ENCODE measurements around the gene TRIP12.
"Not testable (repeated sequence)": the region's sequence is repeated elsewhere in the genome, so short reads cannot be mapped to it uniquely, and the experiment has no call there.

The TRIP12 gene

DNA sequence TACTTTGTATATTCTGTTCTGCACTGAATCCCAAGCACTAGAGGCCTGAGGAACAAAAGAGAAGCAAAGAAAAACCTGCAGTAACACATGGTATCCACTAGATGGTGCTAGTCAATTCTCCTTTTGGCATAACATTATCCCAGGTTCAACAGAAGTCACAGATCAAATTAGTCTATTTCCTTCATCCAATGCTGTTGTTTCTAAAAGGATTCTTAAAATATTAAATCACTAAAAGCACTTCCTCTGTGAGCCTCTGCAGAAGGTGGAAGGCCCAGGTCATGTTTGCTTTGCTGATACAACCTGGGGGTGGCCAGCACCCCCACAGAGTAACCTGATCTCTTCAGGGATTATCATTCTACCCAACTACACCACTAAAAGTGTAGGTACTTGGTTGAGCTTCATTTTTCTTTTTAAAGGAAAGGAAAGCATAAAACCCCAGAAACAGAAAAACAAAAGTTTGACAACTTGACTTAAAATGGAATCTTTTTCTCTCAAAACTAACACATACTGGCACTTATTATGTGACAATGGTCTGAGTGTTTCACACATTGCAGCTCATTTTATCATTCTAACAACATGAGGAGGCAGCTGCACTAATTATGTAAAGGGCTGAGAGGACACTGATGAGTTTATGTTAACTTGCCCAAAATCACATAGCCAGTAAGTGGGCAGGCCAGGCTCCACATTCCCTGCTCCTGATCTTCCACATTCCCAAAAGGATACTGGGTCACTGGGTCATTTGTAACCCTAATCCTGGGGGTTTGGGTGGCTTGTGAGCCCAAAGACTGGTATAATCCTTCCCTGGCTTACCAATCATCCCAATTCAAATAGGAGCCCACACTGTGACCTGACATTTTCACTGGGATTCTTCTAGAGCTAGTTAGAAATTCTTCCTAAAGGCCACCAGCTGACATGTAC lies 140.7 kb downstream of the TRIP12 start:
- Histone ChIP-seq H3K9me3 (ENCODE audit: low read length) (no peaks in the 10 kb centered on the region), H3K27me3 (ENCODE audit: control insufficient read depth in 1 of 2, insufficient read depth in 2 of 2, low read length in 2 of 2) (no peaks in the 10 kb centered on the region), H3K36me3 (ENCODE audit: insufficient read depth, low read length) (peaks cover 39% of the 10 kb centered on the region), H3K9ac (ENCODE audit: low read length) (no peak overlapping the region), H3K27ac (ENCODE audit: low read depth, low read length) (no peak overlapping the region), H3K4me3 (ENCODE audit: low read depth in 1 of 2, low read length in 2 of 2) (no peak overlapping the region), H3K4me1 (ENCODE audit: insufficient read depth, low read length) (no peaks in the 10 kb centered on the region)

DNA sequence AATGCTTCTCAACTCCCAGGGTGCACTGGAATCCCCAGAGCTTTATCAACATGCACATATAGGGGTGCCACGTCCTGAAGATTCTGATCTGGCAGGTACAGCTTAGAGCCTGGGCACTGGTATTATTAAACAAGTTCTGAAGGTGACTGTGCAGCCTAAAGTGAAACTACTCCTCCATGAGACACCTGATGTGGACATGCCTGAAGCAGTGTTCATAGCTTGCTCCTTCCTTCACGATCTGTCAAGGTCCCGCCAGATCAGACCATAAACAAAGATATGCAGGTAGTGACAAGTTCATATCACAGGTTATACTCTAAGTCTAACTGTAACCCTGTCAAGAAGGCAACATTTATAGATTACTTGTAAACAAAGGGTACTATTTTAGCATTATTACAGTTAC lies 142.2 kb downstream of the TRIP12 start:
- Histone ChIP-seq H3K9me3 (ENCODE audit: low read length) (no peaks in the 10 kb centered on the region), H3K4me1 (ENCODE audit: insufficient read depth, low read length) (no peaks in the 10 kb centered on the region), H3K27ac (ENCODE audit: low read depth, low read length) (no peak overlapping the region), H3K27me3 (ENCODE audit: control insufficient read depth in 1 of 2, insufficient read depth in 2 of 2, low read length in 2 of 2) (no peaks in the 10 kb centered on the region), H3K36me3 (ENCODE audit: insufficient read depth, low read length) (peaks cover 27% of the 10 kb centered on the region), H3K4me3 (ENCODE audit: low read depth in 1 of 2, low read length in 2 of 2) (no peak overlapping the region), H3K9ac (ENCODE audit: low read length) (no peak overlapping the region)

DNA sequence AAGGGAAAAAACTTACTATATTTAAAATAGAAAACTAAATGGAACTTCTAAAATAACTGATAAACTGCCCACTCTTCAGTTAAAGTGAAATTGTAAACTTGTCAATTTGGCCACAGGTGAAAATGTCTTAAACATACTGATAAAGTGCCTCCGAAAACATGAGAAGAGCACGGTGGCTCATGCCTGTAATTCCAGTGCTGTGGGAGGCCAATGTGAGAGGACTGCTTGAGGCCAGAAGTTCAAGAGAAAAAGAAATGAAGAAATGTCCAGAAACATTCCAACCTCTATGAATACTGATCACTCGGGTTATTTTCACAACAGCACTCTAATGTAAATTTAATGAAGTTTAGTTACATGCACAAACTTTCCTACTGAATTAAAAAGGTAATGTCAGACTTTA lies 144.1 kb downstream of the TRIP12 start:
- H3K9ac ChIP-seq (ENCODE audit: low read length), result no peak overlapping the region
- H3K4me1 ChIP-seq (ENCODE audit: insufficient read depth, low read length), result no peaks in the 10 kb centered on the region
- no peak overlapping the region for H3K27ac ChIP-seq (ENCODE audit: low read depth, low read length)
- no peaks in the 10 kb centered on the region for H3K27me3 ChIP-seq (ENCODE audit: control insufficient read depth in 1 of 2, insufficient read depth in 2 of 2, low read length in 2 of 2)
- H3K4me3 ChIP-seq (ENCODE audit: low read depth in 1 of 2, low read length in 2 of 2), result no peak overlapping the region
- H3K9me3 ChIP-seq (ENCODE audit: low read length), result no peaks in the 10 kb centered on the region
- peaks cover 36% of the 10 kb centered on the region for H3K36me3 ChIP-seq (ENCODE audit: insufficient read depth, low read length)

DNA sequence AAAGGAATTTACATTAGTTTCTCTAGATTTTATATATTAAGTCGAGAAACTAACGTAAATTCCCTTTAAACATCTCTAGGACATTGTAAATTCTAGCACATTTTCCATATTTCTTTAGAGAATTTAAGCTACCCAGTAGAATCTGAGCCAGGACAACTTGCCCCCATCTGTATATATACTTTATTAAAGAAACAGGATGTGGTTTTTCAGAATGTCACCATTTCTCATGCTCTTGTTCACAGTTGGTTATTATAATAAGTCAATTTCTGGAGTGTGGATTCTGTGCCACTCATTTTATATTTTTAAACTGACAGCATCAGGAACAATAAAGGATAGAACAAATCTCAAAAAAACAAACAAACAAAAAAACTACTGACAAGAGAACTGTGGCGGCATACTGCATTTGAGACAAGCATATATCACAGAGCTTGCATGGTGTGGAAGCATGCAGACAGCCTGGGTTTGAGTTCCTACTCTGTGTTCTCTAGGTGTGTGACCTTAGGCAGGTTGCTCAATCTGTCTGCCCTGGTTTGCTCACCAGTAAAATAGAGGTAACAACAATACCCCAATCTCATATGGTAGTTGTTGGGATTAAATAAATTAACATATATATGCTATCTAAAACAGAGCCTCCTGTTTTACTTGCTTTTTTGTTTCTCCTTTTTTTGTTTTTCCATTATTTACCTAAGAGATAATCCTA lies 146.0 kb downstream of the TRIP12 start:
- Histone ChIP-seq H3K27me3 (ENCODE audit: control insufficient read depth in 1 of 2, insufficient read depth in 2 of 2, low read length in 2 of 2) (no peaks in the 10 kb centered on the region), H3K4me1 (ENCODE audit: insufficient read depth, low read length) (no peaks in the 10 kb centered on the region), H3K9me3 (ENCODE audit: low read length) (no peaks in the 10 kb centered on the region), H3K36me3 (ENCODE audit: insufficient read depth, low read length) (peaks cover 46% of the 10 kb centered on the region), H3K9ac (ENCODE audit: low read length) (no peak overlapping the region), H3K27ac (ENCODE audit: low read depth, low read length) (no peak overlapping the region), H3K4me3 (ENCODE audit: low read depth in 1 of 2, low read length in 2 of 2) (no peak overlapping the region)

DNA sequence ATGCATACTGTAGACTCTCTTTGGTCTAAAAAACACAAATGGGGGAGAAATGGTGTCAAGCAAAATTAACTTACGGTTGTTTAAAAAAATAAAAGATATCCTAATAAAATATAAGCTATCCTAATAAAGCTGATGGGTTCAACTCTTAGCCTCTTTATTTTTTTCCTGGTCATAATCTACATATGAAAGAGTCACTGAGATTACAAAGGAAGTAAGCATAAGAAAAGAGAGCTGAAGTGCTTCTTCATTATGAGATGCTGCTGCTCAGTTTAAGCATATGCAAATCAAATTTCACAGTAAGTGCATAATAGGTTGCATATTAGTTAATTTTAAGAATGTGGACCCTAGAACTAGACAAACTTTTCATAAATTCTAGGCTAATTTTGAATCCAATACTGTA lies 147.6 kb downstream of the TRIP12 start:
- Histone ChIP-seq H3K27me3 (ENCODE audit: control insufficient read depth in 1 of 2, insufficient read depth in 2 of 2, low read length in 2 of 2) (no peaks in the 10 kb centered on the region), H3K4me3 (ENCODE audit: low read depth in 1 of 2, low read length in 2 of 2) (no peak overlapping the region), H3K9me3 (ENCODE audit: low read length) (no peaks in the 10 kb centered on the region), H3K4me1 (ENCODE audit: insufficient read depth, low read length) (no peaks in the 10 kb centered on the region), H3K9ac (ENCODE audit: low read length) (no peak overlapping the region), H3K27ac (ENCODE audit: low read depth, low read length) (no peak overlapping the region), H3K36me3 (ENCODE audit: insufficient read depth, low read length) (peaks cover 47% of the 10 kb centered on the region)

DNA sequence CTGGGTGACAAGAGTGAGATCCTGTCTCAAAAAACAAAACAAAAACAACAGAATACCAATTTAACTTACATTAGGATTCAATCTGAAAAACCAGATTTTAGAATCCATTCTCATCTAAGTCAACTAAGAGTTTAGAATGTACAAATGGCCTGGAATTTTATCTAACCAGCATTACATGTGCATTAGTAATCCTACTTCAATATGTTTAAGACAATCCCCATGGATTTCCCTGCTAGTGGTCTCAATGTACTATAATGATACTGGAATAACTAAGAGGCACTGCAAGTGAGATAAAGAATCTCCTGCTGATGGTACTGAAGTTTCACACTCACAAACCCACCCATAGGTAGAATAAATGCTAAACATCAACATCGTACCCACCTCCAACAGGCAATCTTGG lies 153.6 kb downstream of the TRIP12 start:
- H3K9ac ChIP-seq (ENCODE audit: low read length), result no peak overlapping the region
- no peaks in the 10 kb centered on the region for H3K4me1 ChIP-seq (ENCODE audit: insufficient read depth, low read length)
- H3K4me3 ChIP-seq (ENCODE audit: low read depth in 1 of 2, low read length in 2 of 2), result no peak overlapping the region
- H3K27me3 ChIP-seq (ENCODE audit: control insufficient read depth in 1 of 2, insufficient read depth in 2 of 2, low read length in 2 of 2), result no peaks in the 10 kb centered on the region
- peaks cover 61% of the 10 kb centered on the region for H3K36me3 ChIP-seq (ENCODE audit: insufficient read depth, low read length)
- H3K27ac ChIP-seq (ENCODE audit: low read depth, low read length), result no peak overlapping the region
- H3K9me3 ChIP-seq (ENCODE audit: low read length), result no peaks in the 10 kb centered on the region

DNA sequence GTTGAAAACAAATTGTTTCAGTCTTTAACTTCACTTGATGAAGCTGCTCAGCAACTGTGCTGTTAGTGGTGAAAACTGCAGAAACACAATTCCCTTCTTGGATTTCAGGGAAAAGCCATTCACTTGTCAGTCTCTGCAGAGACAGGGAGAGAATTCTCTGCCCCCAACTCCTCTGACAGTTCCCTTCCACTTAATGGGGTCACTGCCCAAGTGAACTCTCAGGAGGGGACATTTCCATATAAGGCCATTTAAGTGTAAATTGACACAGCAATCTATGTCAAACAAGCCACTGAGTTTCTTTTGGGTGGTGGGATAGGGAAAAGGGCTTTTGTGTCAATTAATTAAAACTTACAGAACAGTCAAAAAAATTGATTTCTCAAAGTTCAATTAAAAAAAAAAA lies 156.1 kb downstream of the TRIP12 start:
- H3K9ac ChIP-seq (ENCODE audit: low read length), result no peak overlapping the region
- H3K4me3 ChIP-seq (ENCODE audit: low read depth in 1 of 2, low read length in 2 of 2), result no peak overlapping the region
- H3K4me1 ChIP-seq (ENCODE audit: insufficient read depth, low read length), result no peaks in the 10 kb centered on the region
- H3K27me3 ChIP-seq (ENCODE audit: control insufficient read depth in 1 of 2, insufficient read depth in 2 of 2, low read length in 2 of 2), result no peaks in the 10 kb centered on the region
- H3K9me3 ChIP-seq (ENCODE audit: low read length), result no peaks in the 10 kb centered on the region
- no peak overlapping the region for H3K27ac ChIP-seq (ENCODE audit: low read depth, low read length)
- H3K36me3 ChIP-seq (ENCODE audit: insufficient read depth, low read length), result peaks cover 49% of the 10 kb centered on the region

DNA sequence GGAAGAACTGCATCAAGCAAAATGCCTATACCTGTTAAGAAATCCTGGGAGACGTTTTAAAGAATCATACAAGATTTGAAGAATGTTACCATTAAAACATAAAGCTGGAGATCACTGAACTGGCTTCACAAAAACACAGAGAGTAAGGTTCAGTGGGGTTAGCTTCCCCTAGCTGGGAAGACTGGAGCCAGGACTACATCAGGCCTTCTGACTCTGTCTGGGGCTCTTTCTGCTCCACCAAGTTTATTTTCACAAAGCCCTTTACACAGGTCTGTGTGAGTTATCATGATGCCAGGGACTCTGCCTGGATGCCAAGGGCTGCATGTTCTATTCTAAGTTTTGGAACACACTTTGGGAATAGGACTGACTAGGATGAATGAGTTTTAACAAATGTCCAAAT lies 160.1 kb downstream of the TRIP12 start:
- peaks cover 19% of the 10 kb centered on the region for H3K36me3 ChIP-seq (ENCODE audit: insufficient read depth, low read length)
- no peaks in the 10 kb centered on the region for H3K27me3 ChIP-seq (ENCODE audit: control insufficient read depth in 1 of 2, insufficient read depth in 2 of 2, low read length in 2 of 2)
- H3K9ac ChIP-seq (ENCODE audit: low read length), result no peak overlapping the region
- H3K9me3 ChIP-seq (ENCODE audit: low read length), result no peaks in the 10 kb centered on the region
- no peak overlapping the region for H3K27ac ChIP-seq (ENCODE audit: low read depth, low read length)
- H3K4me3 ChIP-seq (ENCODE audit: low read depth in 1 of 2, low read length in 2 of 2), result no peak overlapping the region
- no peaks in the 10 kb centered on the region for H3K4me1 ChIP-seq (ENCODE audit: insufficient read depth, low read length)

DNA sequence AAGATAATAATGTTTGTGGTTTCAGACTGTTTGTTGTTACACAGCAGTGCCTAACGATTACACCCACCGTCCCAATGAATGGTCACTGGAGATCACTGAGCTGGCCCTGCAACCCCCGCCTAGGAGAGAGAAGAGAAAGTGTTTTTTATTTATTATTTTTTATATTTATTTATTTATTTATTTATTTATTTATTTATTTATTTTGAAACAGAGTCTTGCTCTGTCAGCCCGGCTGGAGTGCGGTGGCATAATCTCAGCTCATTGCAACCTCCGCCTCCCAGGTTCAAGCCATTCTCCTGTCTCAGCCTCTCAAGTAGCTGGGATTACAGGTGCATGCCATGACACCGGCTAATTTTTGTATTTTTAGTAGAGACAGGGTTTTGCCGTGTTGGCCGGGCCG lies 164.3 kb downstream of the TRIP12 start:
- not testable (repeated sequence) for H3K36me3 ChIP-seq (ENCODE audit: insufficient read depth, low read length); H3K27ac ChIP-seq (ENCODE audit: low read depth, low read length); H3K27me3 ChIP-seq (ENCODE audit: control insufficient read depth in 1 of 2, insufficient read depth in 2 of 2, low read length in 2 of 2); H3K9ac ChIP-seq (ENCODE audit: low read length); H3K4me3 ChIP-seq (ENCODE audit: low read depth in 1 of 2, low read length in 2 of 2); H3K4me1 ChIP-seq (ENCODE audit: insufficient read depth, low read length); H3K9me3 ChIP-seq (ENCODE audit: low read length)

DNA sequence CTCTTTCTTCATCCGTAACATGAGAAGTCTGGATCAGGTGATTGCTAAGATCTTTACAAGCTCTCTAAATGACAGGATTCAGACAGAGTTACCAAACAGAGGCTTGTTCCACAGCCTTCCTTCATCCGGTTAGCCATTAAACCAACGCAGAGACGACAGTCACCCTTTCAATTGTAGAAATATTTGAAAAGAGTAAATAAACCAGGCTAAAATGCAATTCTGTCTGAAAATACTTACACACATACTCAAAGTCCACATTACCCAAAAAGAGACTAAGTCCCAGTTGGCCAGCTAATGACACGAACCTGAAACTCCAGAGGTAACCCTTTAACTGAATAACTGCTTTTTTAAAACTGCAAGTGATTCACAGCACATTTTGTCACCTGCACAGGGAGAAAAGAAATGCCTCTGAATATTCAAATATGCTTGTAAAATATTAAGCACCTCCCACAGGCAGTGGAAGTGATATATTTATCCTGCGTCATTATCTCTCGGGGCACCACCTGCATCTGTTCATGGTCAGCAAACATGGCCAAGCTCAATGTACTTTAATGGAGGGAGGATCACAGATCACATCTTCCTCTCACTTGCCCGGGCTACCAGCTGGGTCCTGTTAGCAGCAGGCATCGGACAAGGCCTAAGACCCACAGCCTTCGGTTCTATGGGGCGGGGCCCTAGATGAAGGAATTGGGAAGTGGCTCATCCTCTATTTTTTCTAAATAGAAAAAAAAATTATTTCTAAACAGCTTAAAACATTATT lies 168.7 kb downstream of the TRIP12 start:
- Histone ChIP-seq H3K9ac (ENCODE audit: low read length) (no peak overlapping the region), H3K27me3 (ENCODE audit: control insufficient read depth in 1 of 2, insufficient read depth in 2 of 2, low read length in 2 of 2) (no peaks in the 10 kb centered on the region)

DNA sequence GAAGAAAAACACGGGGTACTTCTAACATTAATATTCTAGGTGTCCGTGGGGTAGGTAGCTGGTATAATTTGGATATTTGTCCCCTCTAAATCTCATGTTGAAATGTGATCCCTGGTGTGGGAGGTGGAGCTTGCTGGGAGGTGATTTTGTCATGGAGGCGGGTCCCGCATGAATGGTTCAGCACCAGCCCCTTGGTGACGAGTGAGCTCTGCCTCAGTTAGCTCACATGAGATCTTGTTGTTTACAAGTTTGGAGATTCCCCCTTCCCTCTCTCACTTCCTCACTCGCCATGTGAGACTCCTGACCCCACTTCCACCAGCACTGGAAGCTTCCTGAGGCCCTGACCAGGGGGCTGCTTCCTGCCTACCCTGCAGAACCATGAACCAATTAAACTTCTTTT lies 172.0 kb downstream of the TRIP12 start:
- no peaks in the 10 kb centered on the region for H3K36me3 ChIP-seq (ENCODE audit: insufficient read depth, low read length)
- no peak overlapping the region for H3K4me3 ChIP-seq (ENCODE audit: low read depth in 1 of 2, low read length in 2 of 2)
- H3K4me1 ChIP-seq (ENCODE audit: insufficient read depth, low read length), result no peaks in the 10 kb centered on the region
- no peak overlapping the region for H3K27ac ChIP-seq (ENCODE audit: low read depth, low read length)
- H3K27me3 ChIP-seq (ENCODE audit: control insufficient read depth in 1 of 2, insufficient read depth in 2 of 2, low read length in 2 of 2), result no peaks in the 10 kb centered on the region
- H3K9me3 ChIP-seq (ENCODE audit: low read length), result no peaks in the 10 kb centered on the region
- H3K9ac ChIP-seq (ENCODE audit: low read length), result no peak overlapping the region

More for the DNA sequence above, 168.7 kb downstream of the TRIP12 start:
- Histone ChIP-seq H3K9me3 (ENCODE audit: low read length) (no peaks in the 10 kb centered on the region), H3K4me3 (ENCODE audit: low read depth in 1 of 2, low read length in 2 of 2) (no peak overlapping the region), H3K27ac (ENCODE audit: low read depth, low read length) (no peak overlapping the region), H3K4me1 (ENCODE audit: insufficient read depth, low read length) (no peaks in the 10 kb centered on the region), H3K36me3 (ENCODE audit: insufficient read depth, low read length) (no peaks in the 10 kb centered on the region)

Measured in muscle layer of colon (tissue), 2 donors.